MCF 10A (cell line): ENCODE results near the gene KLHL22. TPM values are rescaled to one million over a fixed set of nuclear protein-coding genes. Genes with fewer than 3 reads are reported as not detected.

ENCODE experiments used
- BruUV-seq: library from RNA; stranded (reverse); fragments of 400-500 nt; replicated peaks from 2 replicates; lab custom pipeline; 2021; lab: Mats Ljungman, UMichigan
- CTCF ChIA-PET: fragments of 300-600 bp; sonication (Branson Sonifier 250); formaldehyde crosslinking; extraction: SDS; loops from one replicate; lab custom pipeline; 2021; ENCODE audit warnings: antibody characterized with exemption, inconsistent platforms; lab: Yijun Ruan, JAX
- POLR2A ChIA-PET: fragments of 300-600, 350-650 bp; sonication (Branson Sonifier 250); formaldehyde crosslinking; extraction: SDS; loops from one replicate; lab custom pipeline; 2020; ENCODE audit warnings: antibody characterized with exemption, inconsistent platforms; lab: Yijun Ruan, JAX
- DNase-seq: peaks from one replicate; pipeline ENCODE4 v3.0.0-alpha.2; 2018; ENCODE audit not compliant: unreplicated experiment
- H3K27ac Mint-ChIP-seq: one replicate; pipeline ENCODE4 v1.8.0; 2022; ENCODE audit warnings: mild to moderate bottlenecking, low read depth, mixed read lengths; ENCODE audit not compliant: unreplicated experiment
- H3K27me3 Mint-ChIP-seq: one replicate; pipeline ENCODE4 v1.8.0; 2022; ENCODE audit warnings: mixed read lengths; ENCODE audit not compliant: insufficient read depth, unreplicated experiment
- H3K36me3 Mint-ChIP-seq: one replicate; pipeline ENCODE4 v1.8.0; 2022; ENCODE audit warnings: mild to moderate bottlenecking, moderate library complexity, mixed read lengths; ENCODE audit not compliant: insufficient read depth, unreplicated experiment
- H3K4me1 Mint-ChIP-seq: one replicate; pipeline ENCODE4 v1.8.0; 2022; ENCODE audit warnings: mixed read lengths; ENCODE audit not compliant: insufficient read depth, unreplicated experiment
- H3K4me3 Mint-ChIP-seq: one replicate; pipeline ENCODE4 v1.8.0; 2022; ENCODE audit warnings: mild to moderate bottlenecking, moderate library complexity, mixed read lengths; ENCODE audit not compliant: unreplicated experiment
- H3K9me3 Mint-ChIP-seq: one replicate; pipeline ENCODE4 v1.8.0; 2022; ENCODE audit warnings: mixed read lengths; ENCODE audit not compliant: unreplicated experiment
- CTCF ChIP-seq: fragments of 200-600 bp; IDR thresholded peaks from one replicate; pipeline ENCODE4 v1.8.0; 2022; ENCODE audit warnings: antibody characterized with exemption, mild to moderate bottlenecking; ENCODE audit not compliant: unreplicated experiment
- intact Hi-C: fragments of 100-400 bp; cut with micrococcal nuclease; formaldehyde crosslinking; loops from 2 replicates; pipeline ENCODE4 v1.14.1; 2022
- total RNA-seq: library from RNA; stranded (reverse); gene quantifications from 2 replicates; pipeline ENCODE4 v1.2.3, GENCODE V29; 2022

Gene KLHL22
- total RNA-seq, 1 experiment from 2014 or later = 14.7 TPM

GRCh38 chr22:20457506-20458240 is 37.9 kb downstream of the KLHL22 start:
- H3K36me3 Mint-ChIP-seq = peaks cover 45% of the 10 kb centered on the region
- no peak overlapping the region for H3K27ac Mint-ChIP-seq
- H3K27me3 Mint-ChIP-seq = no peaks in the 10 kb centered on the region
- no peak for TF ChIP-seq CTCF
- no peaks in the 10 kb centered on the region for H3K9me3 Mint-ChIP-seq
- ChIA-PET POLR2A (no interaction called here), CTCF (interaction anchor here (0.6 to 2.5 kb wide), 2 partner anchors 39 to 368 kb away, joined by 3 to 25 read pairs; no protein-coding TSS in a partner anchor)
- H3K4me1 Mint-ChIP-seq = no peaks in the 10 kb centered on the region
- DNase-seq = no peak
- intact Hi-C loops = loop anchor here (2.0 kb wide), 1 partner anchor 301 kb away; no protein-coding TSS in a partner anchor
- BruUV-seq = no TSS peak
- no peak overlapping the region for H3K4me3 Mint-ChIP-seq

- Mint-ChIP-seq H3K4me3 (no peak overlapping the region), H3K27me3 (no peaks in the 10 kb centered on the region)
- POLR2A ChIA-PET = interaction anchor here (0.9 kb wide), 1 partner anchor 39 kb away, joined by 3 read pairs; no protein-coding TSS in a partner anchor
Measured at GRCh38 chr22:20456722-20457076, 38.9 kb downstream of the KLHL22 start.

GRCh38 chr22:20456064-20456721 is 39.4 kb downstream of the KLHL22 start:
- H3K27me3 Mint-ChIP-seq = no peaks in the 10 kb centered on the region
- CTCF ChIA-PET = interaction anchor here (0.6 to 2.5 kb wide), 14 partner anchors 8 to 286 kb away, joined by 3 to 25 read pairs (median 3); no protein-coding TSS in a partner anchor

More at GRCh38 chr22:20456722-20457076, 38.9 kb downstream of the KLHL22 start:
- no peak for TF ChIP-seq CTCF
- BruUV-seq = no TSS peak
- intact Hi-C loops = loop anchor here (1.0 to 2.0 kb wide), 2 partner anchors 38 to 300 kb away; no protein-coding TSS in a partner anchor
- Mint-ChIP-seq H3K4me1 (no peaks in the 10 kb centered on the region), H3K27ac (no peak overlapping the region), H3K36me3 (peaks cover 53% of the 10 kb centered on the region), H3K9me3 (no peaks in the 10 kb centered on the region)
- no peak for DNase-seq
- CTCF ChIA-PET = interaction anchor here (0.6 to 2.5 kb wide), 12 partner anchors 8 to 181 kb away, joined by 3 to 25 read pairs (median 4); no protein-coding TSS in a partner anchor

More at GRCh38 chr22:20456064-20456721, 39.4 kb downstream of the KLHL22 start:
- Mint-ChIP-seq H3K4me3 (no peak overlapping the region), H3K4me1 (no peaks in the 10 kb centered on the region), H3K36me3 (peaks cover 48% of the 10 kb centered on the region), H3K9me3 (no peaks in the 10 kb centered on the region), H3K27ac (no peak overlapping the region)
- no TSS peak for BruUV-seq
- POLR2A ChIA-PET = interaction anchor here (0.9 kb wide), 1 partner anchor 39 kb away, joined by 3 read pairs; no protein-coding TSS in a partner anchor
- peak; percentile 63 for DNase-seq
- peak; percentile 55 for TF ChIP-seq CTCF
- intact Hi-C loops = loop anchor here (1.0 to 2.0 kb wide), 2 partner anchors 38 to 299 kb away; no protein-coding TSS in a partner anchor
